GM18505 (cell line): ENCODE measurements around the gene MAML3.

ENCODE experiments used
- ATAC-seq: cut with Tn5 transposase; IDR thresholded peaks from one replicate; pipeline ENCODE4 v1.9.1; 2021; ENCODE audit not compliant: unreplicated experiment
- POLR2A ChIP-seq: IDR thresholded peaks from 4 replicates; pipeline ENCODE4 v1.6.1; 2011; ENCODE audit warnings: borderline replicate concordance; ENCODE audit not compliant: insufficient read depth, insufficient read length; ENCODE audit errors: extremely low read depth

Gene MAML3

DNA sequence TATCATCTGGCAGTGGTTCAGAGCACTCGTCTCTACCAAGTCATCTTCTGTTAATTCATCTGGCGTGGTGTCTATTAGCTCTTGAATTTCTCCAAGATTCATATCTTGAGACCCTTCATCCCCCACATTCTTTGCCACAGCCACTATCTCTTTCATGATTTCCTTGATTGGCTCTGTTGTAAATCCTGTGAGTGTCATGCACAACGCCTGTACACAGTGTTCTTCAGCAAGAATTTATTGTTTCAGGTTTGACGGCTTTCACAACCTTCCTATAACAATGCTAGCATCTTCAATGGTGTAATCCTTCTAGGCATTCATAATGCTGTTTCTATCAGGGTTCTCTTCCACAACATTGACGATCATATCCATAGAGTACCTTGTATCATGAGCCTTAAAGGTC is 457.5 kb downstream of the MAML3 start:
- no peak for TF ChIP-seq POLR2A
- no peak for ATAC-seq

GRCh38 chr4:139694522-139695107 is 459.4 kb downstream of the MAML3 start:
- TF ChIP-seq POLR2A: no peak
- ATAC-seq: no peak

- ATAC-seq: no peak
- no peak for TF ChIP-seq POLR2A
Measured at GRCh38 chr4:139692309-139693012, 461.5 kb downstream of the MAML3 start.

DNA sequence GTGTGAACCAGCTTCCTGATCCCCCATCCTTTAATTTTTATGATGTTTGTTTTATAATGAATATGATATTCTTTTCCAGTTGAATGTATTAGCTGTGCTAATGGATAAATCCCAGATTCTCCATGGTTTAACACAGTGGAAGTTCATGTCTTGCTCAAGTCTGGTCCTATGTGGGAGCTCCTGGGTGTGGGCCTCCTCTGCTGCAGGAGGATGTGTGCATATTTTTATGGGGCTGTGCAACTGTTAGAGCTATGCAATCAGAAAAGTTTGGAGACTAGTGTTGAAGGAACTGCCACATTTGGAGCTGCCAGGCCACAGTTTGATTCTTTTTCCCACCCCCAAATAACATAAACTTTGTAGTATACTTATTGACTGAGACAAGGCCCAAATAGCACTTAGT is 463.6 kb downstream of the MAML3 start:
- no peak for ATAC-seq
- TF ChIP-seq POLR2A: no peak

DNA sequence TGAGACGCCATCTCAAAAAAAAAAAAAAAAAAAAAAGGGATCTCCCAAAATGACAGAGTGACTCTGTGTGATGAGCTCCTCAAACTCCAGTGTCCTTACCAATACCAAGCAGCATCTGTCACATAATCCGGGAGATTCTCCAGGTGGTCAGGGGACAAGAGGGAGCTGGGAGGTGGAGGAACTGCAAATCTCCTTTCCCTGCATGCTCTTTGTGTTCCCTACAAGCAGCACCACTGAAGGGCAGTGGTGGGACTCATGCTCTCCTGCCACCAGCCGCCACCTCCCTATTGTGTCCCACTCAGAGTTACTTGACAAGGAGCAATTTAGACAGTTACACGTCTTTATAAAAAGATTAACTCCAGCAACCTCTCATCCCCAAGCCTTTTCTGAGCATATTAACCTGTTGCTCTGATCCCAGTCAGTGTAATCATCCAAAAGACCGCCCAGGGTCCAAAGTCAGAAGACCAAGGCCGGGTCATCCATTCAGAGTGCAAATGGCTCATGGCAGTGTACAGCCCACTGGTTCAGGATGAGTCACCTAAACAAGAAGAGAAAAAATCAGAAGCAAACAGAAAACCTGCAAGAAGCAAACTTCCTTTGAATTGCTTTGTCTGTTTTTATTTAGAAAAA is 464.8 kb downstream of the MAML3 start:
- ATAC-seq: no peak
- no peak for TF ChIP-seq POLR2A

- TF ChIP-seq POLR2A: no peak
- ATAC-seq: no peak
Measured at GRCh38 chr4:139686988-139687387, 467.0 kb downstream of the MAML3 start.

- ATAC-seq: no peak
- TF ChIP-seq POLR2A: no peak
Measured at GRCh38 chr4:139686130-139686529, 467.9 kb downstream of the MAML3 start.

DNA sequence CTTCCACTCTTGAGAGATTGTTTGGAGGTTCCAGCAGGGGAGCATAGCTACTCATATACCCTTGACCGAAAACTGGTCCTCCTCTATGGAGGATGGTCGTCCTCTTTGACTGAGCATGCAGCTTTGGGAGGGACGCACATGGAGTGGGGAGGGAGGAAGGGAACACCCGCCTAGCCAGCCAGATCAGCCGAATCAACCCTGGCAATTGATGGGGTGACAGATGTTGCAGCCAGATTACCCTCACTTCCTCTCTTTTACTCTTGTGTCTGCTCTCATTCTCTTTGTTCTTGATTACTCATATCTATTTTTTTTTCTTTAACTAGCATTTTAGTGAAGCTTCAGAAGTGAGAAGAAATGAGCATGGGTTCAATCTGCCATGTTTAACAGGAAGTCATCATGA is 468.8 kb downstream of the MAML3 start:
- no peak for TF ChIP-seq POLR2A
- no peak for ATAC-seq

DNA sequence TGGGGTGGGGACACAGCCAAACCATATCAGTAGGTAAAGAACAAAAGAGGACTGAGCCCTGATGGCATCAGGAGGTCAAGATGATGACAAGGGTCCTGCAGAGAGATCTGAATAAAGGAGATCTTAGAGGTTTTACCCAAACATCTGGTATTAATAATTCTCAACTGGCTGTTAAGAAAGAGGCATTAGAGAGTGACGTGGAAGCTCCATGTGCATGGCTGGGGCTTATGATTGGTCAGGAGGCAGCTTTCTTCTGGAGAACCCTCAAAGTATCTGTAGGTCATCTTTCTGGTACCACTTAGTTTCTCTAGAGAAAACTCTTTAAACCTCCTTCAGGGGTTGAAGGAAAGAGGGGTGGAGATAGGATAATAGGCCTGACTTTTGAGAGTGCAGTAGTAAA is 469.6 kb downstream of the MAML3 start:
- ATAC-seq: no peak
- no peak for TF ChIP-seq POLR2A

GRCh38 chr4:139682741-139683151 is 471.2 kb downstream of the MAML3 start:
- no peak for TF ChIP-seq POLR2A
- no peak for ATAC-seq

DNA sequence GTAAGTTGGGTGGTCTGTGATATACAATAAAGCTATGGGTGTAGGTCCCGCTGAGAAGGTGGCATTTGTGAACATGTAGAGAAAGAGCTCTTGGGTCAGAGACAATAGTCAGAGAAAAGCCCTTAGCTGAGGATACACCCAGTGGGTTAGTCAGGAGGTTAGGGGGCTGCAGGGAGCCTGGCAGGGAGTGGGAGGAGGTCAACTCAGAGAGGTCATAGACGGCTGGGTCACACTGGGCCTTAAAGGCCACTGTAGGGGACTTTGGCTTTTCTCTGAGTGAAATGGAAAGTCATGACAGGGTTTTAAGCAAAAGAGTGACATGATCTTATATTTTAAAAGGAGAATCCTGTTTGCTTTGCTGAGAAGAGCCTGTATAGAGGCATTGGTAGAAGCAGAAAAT is 471.7 kb downstream of the MAML3 start:
- no peak for ATAC-seq
- TF ChIP-seq POLR2A: no peak

GRCh38 chr4:139676913-139677585 is 476.9 kb downstream of the MAML3 start:
- no peak for TF ChIP-seq POLR2A
- ATAC-seq: no peak

- ATAC-seq: no peak
- no peak for TF ChIP-seq POLR2A
Measured at GRCh38 chr4:139676365-139676764, 477.6 kb downstream of the MAML3 start.

DNA sequence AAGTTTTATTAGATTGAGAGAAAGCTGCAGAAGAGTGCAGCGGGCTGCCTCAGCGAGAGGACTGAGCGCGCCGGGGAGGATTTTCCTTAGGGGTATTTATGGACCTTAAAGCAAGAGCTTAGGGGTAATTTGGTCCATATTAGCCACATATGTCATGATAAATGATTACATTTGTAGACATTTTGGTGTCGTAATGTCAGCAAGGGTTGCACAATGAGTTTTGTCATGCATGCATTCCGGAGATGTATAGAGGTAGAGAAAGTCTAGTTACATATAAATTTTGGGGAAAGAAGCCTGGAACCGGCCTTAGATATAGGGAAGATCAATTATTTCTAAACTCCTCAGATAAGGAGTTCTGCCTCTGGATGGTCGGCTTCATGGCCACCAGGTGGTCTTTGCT is 478.3 kb downstream of the MAML3 start:
- no peak for TF ChIP-seq POLR2A
- ATAC-seq: no peak

GRCh38 chr4:139674875-139675550 is 479.0 kb downstream of the MAML3 start:
- peak; percentile 78 for ATAC-seq

More at GRCh38 chr4:139674875-139675550, 479.0 kb downstream of the MAML3 start:
- no peak for TF ChIP-seq POLR2A
